K562 (cell line): ENCODE results near the gene CDC27. TPM values are rescaled to one million over a fixed set of nuclear protein-coding genes. Genes with fewer than 3 reads are reported as not detected.
A peak's percentile ranks its signal among the peaks of the same experiment; 100 is the strongest.

Experiments used
- ARID4B ChIP-seq: sonication (generic); formaldehyde crosslinking; IDR thresholded peaks from 2 replicates; pipeline ENCODE4 v1.8.0; 2022; ENCODE audit warnings: mild to moderate bottlenecking, missing genetic modification reagents
- CREB1 ChIP-seq, 2 experiments: sonication (generic) in 1 of 2; formaldehyde crosslinking in 1 of 2; IDR thresholded peaks; 2 replicates each; pipeline versions ENCODE4 v1.6.1 to v1.8.0; 2012 to 2022; ENCODE audit warnings: inconsistent platforms in 1 of 2, mild to moderate bottlenecking in 1 of 2, missing genetic modification reagents in 1 of 2, moderate library complexity in 1 of 2
- HDAC3 ChIP-seq: fragments of 450-650 bp; IDR thresholded peaks from 2 replicates; pipeline ENCODE4 v1.6.1; 2018; ENCODE audit warnings: borderline replicate concordance, mild to moderate bottlenecking, moderate library complexity; ENCODE audit not compliant: partially characterized antibody
- KDM1A ChIP-seq, 2 experiments: fragments of 450-650 bp; IDR thresholded peaks; 2 replicates each; pipeline ENCODE4 v1.6.1; 2016; ENCODE audit warnings: mild to moderate bottlenecking in 2 of 2
- MGA ChIP-seq: fragments of 450-650 bp; IDR thresholded peaks from 2 replicates; pipeline ENCODE4 v1.6.1; 2016; ENCODE audit warnings: mild to moderate bottlenecking, moderate library complexity
- NBN ChIP-seq: fragments of 450-650 bp; IDR thresholded peaks from 2 replicates; pipeline ENCODE4 v1.6.1; 2016; ENCODE audit warnings: low read depth, mild to moderate bottlenecking
- NFIC ChIP-seq: fragments of 450-650 bp; IDR thresholded peaks from 2 replicates; pipeline ENCODE4 v1.6.1; 2017; ENCODE audit warnings: mild to moderate bottlenecking, inconsistent platforms
- PHF21A ChIP-seq: fragments of 450-650 bp; IDR thresholded peaks from 2 replicates; pipeline ENCODE4 v1.6.1; 2017; ENCODE audit warnings: low read depth, borderline replicate concordance
- RFX7 ChIP-seq: fragments of 250-450 bp; sonication (Bioruptor Pico); IDR thresholded peaks from 2 replicates; pipeline ENCODE4 v1.5.1; 2021; ENCODE audit warnings: mild to moderate bottlenecking
- STAT5A ChIP-seq: IDR thresholded peaks from 2 replicates; pipeline ENCODE4 v1.6.1; 2012; ENCODE audit warnings: low read length, inconsistent platforms, borderline replicate concordance
- TEAD4 ChIP-seq, 2 experiments: sonication (generic) in 1 of 2; formaldehyde crosslinking in 1 of 2; IDR thresholded peaks; 2 replicates each; pipeline versions ENCODE4 v1.6.1 to v1.8.0; 2012 to 2022; ENCODE audit warnings: borderline replicate concordance in 1 of 2, inconsistent platforms in 1 of 2, low read length in 1 of 2, mild to moderate bottlenecking in 1 of 2, missing genetic modification reagents in 1 of 2
- polyA plus RNA-seq, 8 experiments: library from polyadenylated mRNA; depleted of rRNA in 4 of 8; stranded (reverse) in 5 of 8; unstranded in 3 of 8; fragments of >200 nt; fragmentation: Nextera tagmentation in 2 of 8; fragmentation: Illumina TruSeq in 1 of 8; extraction: Ambion mirVana in 2 of 8; extraction: Trizol in 1 of 8; gene quantifications; 2 replicates each; pipeline versions ENCODE4 v1.2.1 to v1.2.3, GENCODE V29; 2011 to 2014; ENCODE audit warnings: inconsistent platforms in 1 of 8, missing spikeins in 1 of 8
- total RNA-seq, 7 experiments: library from RNA; depleted of rRNA in 6 of 7; stranded (reverse); fragments of >200 nt in 6 of 7; fragmentation: Illumina TruSeq in 2 of 7; extraction: Trizol in 2 of 7; gene quantifications; 2 replicates each; pipeline versions ENCODE4 v1.2.1 to v1.2.3, GENCODE V29; 2011 to 2021; ENCODE audit warnings: low replicate concordance in 1 of 7

The CDC27 gene
- total and polyA plus RNA-seq, 9 of the 15 experiments (the other 6 are each of a cell fraction or from before 2014, with no cell fraction given) = 28.6 to 155 (median 94.1) TPM

GRCh38 chr17:47197821-47198220 is 8.7 kb upstream of the CDC27 start (continued):
- TF ChIP-seq MGA (no peak), ARID4B (CRISPR knock-in tag) (no peak), NBN (0 out of 2 replicates have a peak, but pooled peaks have one; percentile 26), CREB1 (IDR thresholded peaks at IDR 0.05) (peak; percentile 68; the same call in 1 of the 2 replicates), CREB1 (CRISPR knock-in tag; IDR thresholded peaks at IDR 0.05) (peak; percentile 44; the same call in 1 of the 2 replicates), TEAD4 (IDR thresholded peaks at IDR 0.05; ENCODE audit: low read length) (peak; percentile 93), TEAD4 (CRISPR knock-in tag; IDR thresholded peaks at IDR 0.05; ENCODE audit: borderline replicate concordance) (no peak), RFX7 (no peak), STAT5A (peak; percentile 69; the same call in 1 of the 2 replicates), PHF21A (no peak), KDM1A (IDR thresholded peaks at IDR 0.05) (peak; percentile 76 to 82), NFIC (peak; percentile 78), HDAC3 (peak; percentile 59)
